ENCODE measurements around the gene MRPL40.

- TF ChIP-seq, protein P1, sequence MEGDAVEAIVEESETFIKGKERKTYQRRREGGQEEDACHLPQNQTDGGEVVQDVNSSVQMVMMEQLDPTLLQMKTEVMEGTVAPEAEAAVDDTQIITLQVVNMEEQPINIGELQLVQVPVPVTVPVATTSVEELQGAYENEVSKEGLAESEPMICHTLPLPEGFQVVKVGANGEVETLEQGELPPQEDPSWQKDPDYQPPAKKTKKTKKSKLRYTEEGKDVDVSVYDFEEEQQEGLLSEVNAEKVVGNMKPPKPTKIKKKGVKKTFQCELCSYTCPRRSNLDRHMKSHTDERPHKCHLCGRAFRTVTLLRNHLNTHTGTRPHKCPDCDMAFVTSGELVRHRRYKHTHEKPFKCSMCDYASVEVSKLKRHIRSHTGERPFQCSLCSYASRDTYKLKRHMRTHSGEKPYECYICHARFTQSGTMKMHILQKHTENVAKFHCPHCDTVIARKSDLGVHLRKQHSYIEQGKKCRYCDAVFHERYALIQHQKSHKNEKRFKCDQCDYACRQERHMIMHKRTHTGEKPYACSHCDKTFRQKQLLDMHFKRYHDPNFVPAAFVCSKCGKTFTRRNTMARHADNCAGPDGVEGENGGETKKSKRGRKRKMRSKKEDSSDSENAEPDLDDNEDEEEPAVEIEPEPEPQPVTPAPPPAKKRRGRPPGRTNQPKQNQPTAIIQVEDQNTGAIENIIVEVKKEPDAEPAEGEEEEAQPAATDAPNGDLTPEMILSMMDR (IDR thresholded peaks at IDR 0.05): no peak
- TF ChIP-seq POLR2A (IDR thresholded peaks at IDR 0.05): no peak
Observed at GRCh38 chr22:19453718-19454117, 21.4 kb downstream of the MRPL40 start.
